ENCODE data around the gene C17orf75. TPM values are rescaled to one million over a fixed set of nuclear protein-coding genes. Genes with fewer than 3 reads are reported as not detected.

Gene C17orf75
- 12.8 and 13.8 TPM in 2 replicates for total RNA-seq

DNA sequence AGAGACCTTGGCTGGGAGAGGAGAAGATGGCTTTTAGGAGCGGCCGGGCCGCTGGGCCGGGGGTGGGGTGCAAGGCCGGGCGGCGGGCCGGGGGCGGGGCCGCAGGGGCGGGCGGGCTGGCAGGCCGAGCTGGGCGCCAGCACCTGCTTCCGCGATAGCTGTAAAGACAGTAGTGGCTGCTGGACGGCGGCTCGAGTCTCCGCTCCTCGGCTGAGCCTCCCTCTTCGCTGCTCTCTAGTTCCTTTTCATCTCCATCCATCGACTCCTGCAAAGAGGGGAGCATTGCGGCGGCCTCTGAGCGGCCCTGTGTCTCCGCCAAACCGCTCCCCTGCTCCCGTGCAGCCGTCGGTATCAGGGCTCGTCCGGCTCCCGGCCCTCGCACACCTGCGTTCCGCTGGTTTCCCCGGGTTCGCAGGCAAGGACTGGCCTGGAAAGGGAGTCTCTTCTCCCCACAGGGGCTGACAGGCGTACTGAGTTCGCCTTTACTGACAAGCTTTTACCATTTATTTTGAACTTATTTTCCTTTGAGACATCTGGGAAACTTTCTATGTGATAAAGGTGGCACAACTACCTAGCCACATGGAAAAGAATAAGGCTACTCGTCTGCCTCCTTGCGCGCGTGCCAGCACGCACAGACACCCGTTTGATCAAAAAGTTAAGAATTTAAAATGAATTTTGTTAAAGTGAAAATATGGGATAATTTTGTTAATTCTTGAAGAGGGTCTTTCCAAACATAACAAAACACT, at the start of gene C17orf75:
Gene C17orf75 (minus strand): TSS at position 317 of the 746 bp plus-strand sequence. CDS start 34 bp downstream, at position 283.

GRCh38 chr17:32349854-32350665, 8.1 kb upstream of the C17orf75 start, which contains the start of gene ZNF207:
Gene ZNF207, plus strand, starts transcription at chr17:32350157. Its CDS starts 129 bp downstream, at chr17:32350286.

Other genes with a start within 250 kb of the C17orf75 start
- gene RHOT1, start 199.7 kb downstream of the C17orf75 start, total RNA-seq: 46.8 and 54.7 TPM in 2 replicates
- 0.13 and 0.22 TPM in 2 replicates for gene RHBDL3, start 76.3 kb downstream of the C17orf75 start, total RNA-seq
- gene ZNF207, start 8.0 kb upstream of the C17orf75 start, total RNA-seq: 182 and 215 TPM in 2 replicates
- 84.0 and 89.1 TPM in 2 replicates for gene PSMD11, start 102.3 kb upstream of the C17orf75 start, total RNA-seq
- 0.52 and 0.54 TPM in 2 replicates for gene CDK5R1, start 144.8 kb upstream of the C17orf75 start, total RNA-seq